Fibroblast of gingiva (primary cell): ENCODE measurements around the gene IQGAP2.

Experiments
- DNase-seq: peaks from one replicate; pipeline ENCODE4 v3.0.0-alpha.2; 2011; ENCODE audit warnings: low read depth

IQGAP2 gene

DNA sequence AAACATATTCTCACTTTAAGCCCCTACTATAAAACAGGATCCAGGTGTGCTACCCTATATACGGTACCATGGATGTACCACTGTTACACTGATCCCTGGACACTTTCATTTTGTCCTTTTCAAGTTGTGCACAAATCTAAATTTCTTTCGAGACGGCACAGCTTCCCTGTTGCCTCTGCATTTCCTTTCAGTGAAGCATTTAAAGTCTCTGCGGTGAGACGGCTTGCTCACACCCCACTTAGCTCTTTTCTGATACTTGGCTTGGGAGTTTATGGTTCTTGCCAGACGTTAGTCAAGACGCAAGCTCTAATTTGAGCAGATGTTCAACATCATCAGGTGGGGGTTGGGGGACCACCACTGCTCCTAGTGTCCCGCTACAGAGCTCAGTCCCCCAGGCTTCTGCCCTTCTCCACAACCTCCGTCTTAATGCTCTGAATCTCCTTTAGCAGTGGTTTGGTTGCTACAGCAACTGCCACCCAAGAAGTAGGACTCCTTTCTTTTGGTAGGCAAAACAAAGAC lies 204.3 kb downstream of the IQGAP2 start:
- peak; percentile 26 for DNase-seq

DNA sequence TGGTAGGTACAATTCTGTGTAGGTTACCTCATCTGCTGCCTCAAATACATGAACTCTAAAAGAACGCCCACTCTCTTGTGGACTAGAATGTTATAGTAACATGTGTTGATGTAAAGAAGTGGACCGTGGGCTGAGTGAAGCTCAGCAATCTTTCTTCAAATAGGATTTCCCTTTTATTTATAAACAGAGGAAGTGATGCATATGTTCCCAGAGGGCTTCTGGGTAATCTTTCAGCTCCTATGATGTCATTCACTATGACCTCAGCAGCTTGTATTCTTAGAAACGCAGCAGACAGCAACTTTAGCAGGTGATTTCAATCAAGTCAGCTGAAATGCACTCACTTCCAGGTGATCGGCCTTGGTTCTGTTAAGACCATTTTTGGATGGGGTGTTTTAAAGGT lies 205.7 kb downstream of the IQGAP2 start:
- DNase-seq = peak; percentile 36

DNA sequence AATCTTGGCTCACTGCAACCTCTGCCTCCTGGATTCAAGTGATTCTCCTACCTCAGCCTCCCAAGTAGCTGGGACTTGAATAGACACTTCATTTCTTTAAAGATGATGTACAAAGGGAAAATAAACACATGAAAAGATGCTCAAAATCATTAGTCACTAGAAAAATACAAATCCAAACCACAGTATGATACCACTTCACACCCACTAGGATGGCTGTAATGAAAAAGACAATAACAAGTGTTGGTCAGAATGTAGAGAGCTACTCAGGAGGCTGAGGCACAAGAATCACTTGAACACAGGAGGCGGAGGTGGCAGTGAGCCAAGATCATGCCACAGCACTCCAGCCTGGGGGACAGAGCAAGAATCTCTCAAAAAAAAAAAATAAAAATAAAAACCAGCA lies 207.1 kb downstream of the IQGAP2 start:
- DNase-seq = no peak

DNA sequence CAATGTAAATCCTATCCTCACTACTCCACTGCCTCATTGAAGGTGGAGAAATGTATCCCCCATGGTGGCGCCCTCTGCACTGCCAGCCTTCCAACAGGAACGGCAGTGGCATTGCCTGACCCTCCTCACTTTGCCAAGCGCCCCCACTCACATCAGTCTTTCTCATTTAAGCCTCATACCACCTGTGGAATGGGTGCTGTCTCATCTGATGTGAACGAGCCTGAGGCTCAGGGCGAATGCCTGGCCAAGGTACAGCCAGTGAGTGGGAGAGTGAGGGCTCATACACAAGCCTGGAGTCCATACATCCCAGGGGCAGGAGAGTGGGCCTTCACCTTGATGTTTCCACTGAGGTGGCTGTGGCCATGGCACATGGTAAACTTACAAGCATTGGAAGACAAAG lies 209.9 kb downstream of the IQGAP2 start:
- no peak for DNase-seq

DNA sequence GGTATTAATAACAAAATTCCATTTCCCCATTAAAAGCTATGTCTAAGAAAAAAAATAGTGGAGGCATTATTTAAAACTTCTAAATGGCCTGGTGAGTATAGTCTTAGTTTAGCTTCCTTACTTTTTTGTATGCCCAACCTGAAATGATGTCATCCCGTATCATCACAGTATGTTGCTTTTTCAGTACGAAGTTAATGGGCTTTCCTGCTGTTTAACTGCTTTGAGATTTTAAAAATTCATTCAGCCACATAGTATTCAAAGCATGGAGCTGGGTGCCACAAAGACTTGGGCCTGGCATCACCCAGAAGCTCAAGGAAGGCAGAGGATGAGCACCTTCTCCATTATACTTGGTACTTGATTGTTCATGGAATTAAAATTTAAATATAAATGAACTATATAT lies 212.7 kb downstream of the IQGAP2 start:
- DNase-seq = no peak

DNA sequence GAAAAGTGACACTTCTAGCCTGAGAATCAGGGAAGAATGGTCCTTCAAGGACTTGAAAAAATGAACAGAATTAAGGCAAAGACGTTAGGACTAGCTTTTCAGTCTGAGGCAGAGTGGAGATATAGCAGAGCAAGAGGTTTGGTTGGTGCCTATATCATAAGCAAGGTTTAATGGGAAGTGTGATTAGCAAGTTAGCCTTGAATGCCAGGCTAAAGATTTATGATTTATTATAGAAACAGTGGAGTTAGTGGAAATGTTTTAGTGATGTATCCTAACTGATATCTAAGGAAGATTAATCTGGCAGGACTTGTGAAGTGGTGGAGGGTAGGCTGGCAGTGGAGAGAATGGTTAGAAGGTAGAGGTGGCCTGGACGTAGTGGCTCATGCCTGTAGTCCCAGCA lies 213.1 kb downstream of the IQGAP2 start:
- DNase-seq = no peak

DNA sequence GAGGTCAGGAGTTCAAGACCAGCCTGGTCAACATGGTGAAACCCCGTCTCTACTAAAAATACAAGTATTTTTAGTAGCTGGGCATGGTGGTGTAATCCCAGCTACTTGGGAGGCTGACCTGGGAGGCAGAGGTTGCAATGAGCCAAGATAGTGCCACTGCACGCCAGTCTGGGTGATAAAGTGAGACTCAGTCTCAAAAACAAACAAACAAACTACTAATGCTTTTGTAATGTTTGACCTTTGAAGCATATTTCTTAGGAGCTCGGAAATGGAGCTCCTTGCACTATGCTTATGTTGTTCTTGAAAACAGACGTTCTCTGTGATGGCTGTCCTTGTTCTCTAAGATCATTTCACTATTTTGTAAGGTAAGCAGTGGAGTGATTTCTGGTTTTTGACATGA lies 214.1 kb downstream of the IQGAP2 start:
- peak; percentile 59 for DNase-seq

DNA sequence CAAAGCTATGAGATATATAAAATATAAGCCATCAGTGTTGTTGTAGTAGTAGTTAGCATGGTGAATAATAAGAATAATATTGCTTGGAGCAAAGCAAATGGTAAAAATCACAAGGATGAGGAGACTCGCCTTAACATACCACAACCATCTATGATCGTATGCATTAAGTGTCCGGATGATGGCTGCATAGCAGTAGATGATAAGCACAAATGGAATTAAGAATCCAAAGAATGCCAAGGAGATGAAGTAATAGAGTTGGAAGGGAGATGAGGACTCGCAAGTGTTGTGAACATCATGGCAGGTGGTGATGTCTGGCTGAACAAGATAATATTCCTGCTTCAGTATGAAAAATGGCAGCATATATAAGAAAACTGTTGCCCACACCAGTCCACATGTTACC lies 214.6 kb downstream of the IQGAP2 start:
- peak; percentile 56 for DNase-seq

DNA sequence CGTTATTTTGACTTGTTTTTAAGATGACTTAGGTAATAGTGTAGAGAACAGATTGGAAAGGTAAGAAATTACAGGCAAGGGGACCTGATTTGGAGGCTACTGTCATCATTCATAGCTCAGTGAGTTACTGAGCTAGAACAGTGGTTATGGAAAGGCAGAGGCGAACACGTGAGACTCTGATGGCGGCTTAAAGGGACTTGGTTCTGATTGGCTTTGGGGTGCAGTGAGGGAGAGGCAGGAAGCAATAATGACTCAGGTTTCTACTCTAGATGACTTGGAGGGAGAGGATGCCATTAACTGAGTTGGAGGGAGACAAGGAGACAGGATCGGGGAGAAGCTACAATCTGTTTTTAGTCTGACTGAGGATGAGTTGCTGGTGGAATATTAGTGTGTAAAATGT lies 217.1 kb downstream of the IQGAP2 start:
- no peak for DNase-seq

DNA sequence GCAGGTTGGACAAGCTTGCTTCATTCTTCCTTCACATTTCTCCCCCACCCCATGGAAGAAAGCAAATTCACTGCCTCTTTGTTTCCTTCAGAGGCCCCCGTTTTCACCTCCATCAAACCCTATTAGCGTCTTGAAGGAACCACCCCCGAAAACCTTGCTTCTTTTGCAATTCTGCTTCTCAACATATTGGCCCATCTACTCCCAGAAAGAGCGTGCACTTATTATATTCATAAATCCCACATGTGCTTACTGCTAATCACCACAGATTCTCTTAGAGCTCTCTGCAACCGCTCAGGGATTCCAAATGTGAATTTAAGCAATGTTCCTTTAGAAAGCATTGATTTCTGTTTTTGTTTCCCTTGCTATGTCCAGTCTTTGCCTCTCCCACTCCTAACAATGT lies 219.0 kb downstream of the IQGAP2 start:
- peak; percentile 63 for DNase-seq

DNA sequence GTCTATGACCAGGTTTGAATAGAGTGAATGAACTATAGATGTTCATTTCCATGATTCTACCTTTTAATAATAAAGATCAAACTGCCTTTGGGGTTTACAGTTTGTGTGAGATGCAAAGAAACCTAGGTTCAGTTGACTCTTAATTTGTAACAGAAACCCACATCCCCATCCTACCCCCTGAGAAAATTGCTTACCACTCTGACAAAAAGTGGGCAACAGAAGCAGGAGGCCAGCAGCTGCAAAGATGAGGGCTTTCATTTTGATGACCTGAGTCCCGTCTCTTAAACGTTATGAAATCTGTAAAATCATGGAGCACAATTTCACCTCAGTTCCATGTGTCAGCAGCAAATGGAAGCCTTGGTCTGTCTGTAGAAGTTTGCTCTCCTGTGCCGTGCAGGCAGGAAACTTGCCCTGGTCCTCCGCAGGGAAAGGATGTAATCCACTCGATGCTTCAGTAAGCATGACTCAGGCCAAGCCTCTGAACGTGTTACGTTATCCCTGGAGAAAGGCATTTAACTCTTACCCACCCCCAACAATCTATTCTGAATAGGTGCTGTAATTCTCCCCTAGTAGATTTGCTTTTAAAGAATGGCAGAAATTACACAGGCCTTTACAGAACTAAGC lies 220.0 kb downstream of the IQGAP2 start, which contains the start of gene F2RL2:
Gene F2RL2, minus strand, starts transcription at position 431 of the 624 bp plus-strand sequence. Its CDS starts 173 bp downstream, at position 258.
- DNase-seq = peak; percentile 84

DNA sequence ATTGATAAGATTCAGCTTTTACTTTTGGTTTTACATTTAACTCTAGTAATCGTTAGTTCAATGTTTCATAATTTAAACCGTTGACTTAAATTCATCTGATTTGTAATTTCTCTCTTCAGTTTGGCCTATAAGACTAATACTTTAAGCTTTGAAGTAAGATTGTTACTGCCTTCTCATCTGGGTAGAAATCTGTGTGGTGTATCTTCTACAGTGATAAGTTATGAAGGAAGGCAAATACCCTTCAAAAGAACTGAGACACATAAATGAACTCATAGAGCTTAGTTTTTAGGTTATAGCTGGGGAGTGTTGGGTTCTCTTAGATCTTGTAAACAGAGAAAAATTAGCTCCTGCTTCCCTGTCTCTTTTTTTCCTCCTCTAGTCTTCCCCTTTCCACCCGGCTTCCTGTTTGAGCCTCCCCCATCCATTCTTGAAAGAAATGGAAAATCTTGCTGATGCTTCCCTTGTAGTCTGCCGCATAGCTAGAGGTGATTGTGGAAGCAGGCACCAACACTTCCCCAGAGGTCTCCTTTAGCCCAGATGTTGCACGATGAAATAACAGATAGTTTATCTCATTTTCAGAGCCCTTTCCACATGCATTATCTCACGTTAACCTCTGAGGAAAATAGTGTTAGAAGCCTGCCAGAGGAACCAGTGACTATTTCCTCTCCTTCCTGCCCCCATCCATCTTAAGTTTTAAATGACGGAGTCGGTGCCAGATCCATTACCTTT lies 222.2 kb downstream of the IQGAP2 start:
- DNase-seq = no peak

DNA sequence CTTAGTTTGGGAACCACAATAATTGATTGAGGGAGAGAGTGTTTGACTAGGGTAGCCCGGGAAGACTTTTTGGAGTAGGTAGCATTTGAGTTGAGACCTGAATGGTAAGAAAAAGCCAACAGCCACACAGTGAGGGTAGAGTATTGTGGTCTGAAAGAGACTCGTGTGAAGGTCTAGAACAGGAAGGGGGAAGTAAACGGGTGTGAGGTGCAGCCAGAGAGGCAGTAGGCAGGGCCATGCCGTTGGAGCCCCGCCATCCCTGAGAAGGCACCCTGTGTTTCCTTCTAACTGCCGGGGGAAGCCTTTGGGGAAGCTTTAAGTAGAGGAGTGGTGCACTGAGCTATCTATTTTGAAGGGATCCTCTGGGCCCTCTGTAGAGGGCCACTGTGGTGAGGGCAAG lies 223.7 kb downstream of the IQGAP2 start:
- DNase-seq = no peak

DNA sequence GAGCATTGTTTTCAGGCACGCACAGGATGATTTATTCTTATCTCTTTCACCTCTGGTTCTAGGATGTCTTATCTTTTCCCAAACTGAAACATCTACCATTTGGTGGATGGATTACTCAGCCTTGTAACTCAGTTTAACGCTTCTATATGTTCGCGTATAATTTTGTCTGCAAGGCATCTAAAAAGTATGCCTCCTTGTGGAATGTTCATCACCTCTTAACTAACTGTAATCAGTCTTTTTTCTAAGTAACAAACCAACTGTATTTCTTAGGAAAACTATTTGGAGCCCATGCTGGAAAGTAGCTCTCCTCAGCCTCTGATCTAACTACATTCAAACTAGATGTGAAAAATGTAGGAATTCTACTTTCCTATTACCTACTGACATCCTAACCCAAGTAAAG lies 231.6 kb downstream of the IQGAP2 start:
- no peak for DNase-seq

DNA sequence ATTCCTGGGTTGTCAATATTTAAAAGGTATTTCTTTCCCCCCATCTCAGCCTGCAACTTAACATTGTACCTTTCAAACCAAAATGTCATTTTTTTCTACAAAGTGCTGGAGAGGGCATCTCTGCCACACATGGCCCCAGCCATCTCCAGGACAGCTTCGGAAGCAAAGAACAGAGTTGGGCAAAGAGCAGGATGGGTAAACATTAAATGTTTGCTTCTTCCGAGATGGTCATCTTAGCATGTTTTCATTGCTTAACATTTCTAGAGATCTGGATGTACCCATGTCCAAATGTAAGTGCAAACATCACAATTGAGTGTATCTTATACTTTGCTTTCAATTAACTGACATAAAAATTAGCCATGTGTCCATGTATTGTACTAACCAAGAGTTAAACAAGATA lies 234.4 kb downstream of the IQGAP2 start:
- no peak for DNase-seq

DNA sequence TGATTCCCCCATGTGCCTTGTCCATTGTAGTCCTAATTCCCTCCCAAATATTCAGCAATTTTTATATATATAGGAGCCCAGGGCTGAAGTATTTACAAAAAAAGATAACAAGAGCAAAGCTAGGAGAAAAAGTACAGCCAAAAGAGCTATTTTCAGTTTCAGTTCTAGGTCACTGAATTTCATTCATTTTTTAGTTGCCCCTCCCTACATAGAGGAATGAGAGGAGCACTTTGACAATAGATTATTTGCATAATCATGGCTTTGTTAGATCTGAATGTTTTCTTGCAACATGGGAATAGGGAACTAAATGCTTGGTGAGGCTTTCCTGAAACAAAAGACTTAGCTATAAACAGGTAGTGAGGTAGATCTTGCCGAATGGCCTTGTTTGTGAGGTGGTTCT lies 235.4 kb downstream of the IQGAP2 start:
- no peak for DNase-seq

DNA sequence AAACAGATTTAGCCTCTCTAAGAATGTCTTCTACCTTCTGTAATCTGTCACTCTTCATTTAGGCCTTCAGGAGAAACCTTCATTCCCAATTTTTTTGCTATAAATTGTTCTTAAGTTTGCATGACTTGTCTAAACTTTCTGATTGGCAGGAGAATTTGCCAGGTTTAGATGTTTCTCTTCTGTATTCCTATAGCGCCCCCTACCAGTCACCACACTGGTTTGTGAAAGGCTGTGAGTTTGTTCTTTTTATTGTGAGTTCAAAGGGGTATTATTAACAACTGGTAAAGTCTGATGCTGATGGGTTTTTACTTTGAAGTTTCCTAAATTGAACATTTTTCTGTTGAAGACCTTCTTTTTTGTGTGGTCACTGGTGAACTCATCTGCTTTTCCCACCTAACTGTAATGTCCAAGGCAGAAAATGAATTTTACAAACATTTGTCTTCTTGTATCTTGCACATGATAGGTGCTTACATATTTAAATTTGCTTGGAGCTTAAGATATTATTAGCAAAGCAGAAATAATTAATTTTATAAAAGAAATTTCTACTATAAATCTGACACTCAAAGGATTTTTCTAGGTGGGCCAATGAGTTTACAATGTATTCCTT lies 238.5 kb downstream of the IQGAP2 start:
- peak; percentile 71 for DNase-seq

DNA sequence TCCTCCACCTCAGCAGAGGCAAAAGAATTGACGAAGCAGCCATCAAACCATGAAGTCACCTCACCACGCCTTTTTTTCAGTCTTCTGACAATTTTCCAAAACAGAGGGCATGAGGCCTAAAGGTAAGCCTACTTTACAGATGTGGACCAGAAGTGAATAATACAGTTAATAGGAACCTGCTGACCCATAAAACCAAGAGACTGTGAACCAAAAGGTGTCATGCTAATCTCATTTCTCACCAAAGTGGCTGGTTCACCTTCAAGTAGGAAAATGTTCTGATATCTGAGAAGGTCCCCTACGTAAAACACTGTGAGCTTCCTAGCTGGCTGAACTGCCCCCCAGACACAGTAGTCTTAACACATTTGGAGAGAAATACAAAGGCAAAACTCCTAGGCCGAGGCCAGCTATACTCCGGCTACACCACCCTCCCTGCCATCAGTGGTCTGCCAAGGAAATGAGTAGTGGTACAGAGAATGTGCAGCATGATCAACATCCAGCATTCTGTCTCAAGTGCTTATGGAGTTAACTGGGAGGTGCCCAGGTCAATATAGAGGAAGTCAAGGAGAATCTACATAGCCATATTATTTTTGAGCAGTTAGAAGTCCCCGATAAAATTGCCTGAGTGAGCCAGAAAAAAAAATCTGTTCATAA lies 239.4 kb downstream of the IQGAP2 start:
- DNase-seq = no peak

DNA sequence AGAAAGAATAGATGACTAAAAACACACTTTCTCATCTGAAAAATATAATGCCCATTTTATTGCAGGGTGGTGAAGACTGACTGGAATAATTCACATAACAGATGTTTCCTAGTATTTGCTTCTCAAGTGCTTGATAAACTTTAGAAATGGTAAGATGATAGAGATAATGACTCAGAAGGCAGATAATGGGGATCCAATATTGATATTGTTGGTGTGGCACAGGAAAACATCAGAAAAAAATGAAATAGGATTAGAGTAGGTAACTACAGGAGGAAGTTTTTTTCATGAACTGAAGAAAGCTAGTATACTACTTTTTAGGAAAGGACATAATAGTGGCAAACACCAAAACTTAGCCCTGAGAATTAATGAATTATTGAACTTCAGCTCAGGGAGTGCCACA lies 240.3 kb downstream of the IQGAP2 start:
- no peak for DNase-seq

DNA sequence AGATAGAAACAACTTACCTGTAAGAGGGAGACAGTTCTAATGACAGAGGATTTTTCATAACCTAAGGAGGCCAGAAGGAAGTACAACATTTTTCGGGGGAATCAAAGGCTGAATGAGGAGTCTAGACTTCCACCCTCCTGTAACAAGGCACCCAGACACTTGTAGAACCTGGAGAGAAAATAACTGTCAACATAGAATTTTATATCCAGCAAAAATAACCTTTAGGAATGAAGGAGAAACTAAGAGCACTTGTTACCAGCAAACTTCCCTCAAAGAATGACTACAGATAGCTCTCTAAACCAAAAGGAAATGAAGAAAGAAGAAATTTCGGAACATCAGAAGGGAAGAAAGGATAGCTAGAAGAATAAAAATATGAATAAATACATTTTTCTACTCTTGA lies 246.1 kb downstream of the IQGAP2 start:
- DNase-seq = no peak

DNA sequence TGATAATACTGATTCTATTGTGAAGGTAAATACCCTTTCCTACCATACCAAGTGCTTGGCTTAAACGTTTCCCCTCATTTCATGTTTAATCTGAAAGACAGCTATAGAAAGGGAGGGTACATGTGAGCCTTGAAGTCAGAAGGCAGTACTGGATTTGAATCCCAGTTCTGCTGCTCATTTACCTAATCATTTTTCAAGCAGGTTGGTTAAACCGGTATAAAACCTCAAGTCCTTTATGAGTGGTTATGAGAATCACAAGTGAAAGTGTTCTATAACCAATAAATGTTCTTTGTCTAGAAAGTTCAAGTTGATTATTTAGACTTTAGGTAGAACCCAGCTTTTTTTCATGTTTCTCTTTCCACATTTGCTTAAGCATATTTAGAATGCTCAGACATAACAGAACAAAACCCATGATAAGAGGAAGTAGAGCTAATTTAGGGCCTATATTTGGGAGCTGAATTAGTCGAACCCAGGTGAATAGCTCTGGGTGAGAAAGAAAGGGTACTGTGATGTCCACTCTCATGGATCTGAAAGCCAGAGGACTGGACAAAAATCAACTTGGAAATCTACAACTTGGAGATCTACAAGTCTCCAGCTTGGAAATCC lies 249.8 kb downstream of the IQGAP2 start:
- DNase-seq = no peak

DNA sequence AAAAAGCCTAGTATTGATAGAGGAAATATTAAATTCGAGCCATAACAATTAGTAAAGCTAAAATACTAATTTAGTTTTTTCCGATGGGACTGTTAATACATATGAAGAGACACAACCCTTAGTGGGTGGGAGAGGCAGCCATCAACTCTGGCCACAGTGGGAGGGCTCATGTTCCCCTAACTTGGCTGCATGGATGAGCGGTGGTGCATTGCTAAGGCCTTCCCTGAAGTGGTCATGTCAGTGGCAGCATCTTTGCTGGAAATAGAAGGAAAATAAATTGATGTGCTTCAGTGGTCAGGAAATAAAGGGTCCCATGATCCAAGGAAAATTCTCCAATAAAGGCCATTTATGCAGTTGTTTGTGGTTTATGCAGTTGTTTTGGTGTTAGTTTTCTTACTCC lies 254.0 kb downstream of the IQGAP2 start:
- no peak for DNase-seq
